Hypothalamus (tissue), 51 donors: ENCODE data around the gene CDKN2C.

Experiments
- DNase-seq, 51 donors: peaks; one replicate each; lab custom pipeline; 2025; lab: John Stamatoyannopoulos, UW

The CDKN2C gene

GRCh38 chr1:51014878-51015277, 44.8 kb downstream of the CDKN2C start:
- no peak for DNase-seq

GRCh38 chr1:51019811-51020210, 49.8 kb downstream of the CDKN2C start:
- DNase-seq: no peak
